DND-41 (cell line): ENCODE data around the gene RYR3.

Experiments
- EZH2 ChIP-seq: IDR thresholded peaks from 3 replicates; pipeline ENCODE4 v1.6.1; 2012; ENCODE audit warnings: borderline replicate concordance, low read depth, mild to moderate bottlenecking, moderate library complexity, low read length, inconsistent platforms; ENCODE audit not compliant: severe bottlenecking
- TF ChIP-seq, protein P1 (sequence below): IDR thresholded peaks from 2 replicates; pipeline ENCODE4 v1.5.1; 2012; ENCODE audit warnings: borderline replicate concordance, low read length, moderate library complexity, mild to moderate bottlenecking; ENCODE audit not compliant: poor library complexity, severe bottlenecking; ENCODE audit errors: extremely low read depth

DNA sequence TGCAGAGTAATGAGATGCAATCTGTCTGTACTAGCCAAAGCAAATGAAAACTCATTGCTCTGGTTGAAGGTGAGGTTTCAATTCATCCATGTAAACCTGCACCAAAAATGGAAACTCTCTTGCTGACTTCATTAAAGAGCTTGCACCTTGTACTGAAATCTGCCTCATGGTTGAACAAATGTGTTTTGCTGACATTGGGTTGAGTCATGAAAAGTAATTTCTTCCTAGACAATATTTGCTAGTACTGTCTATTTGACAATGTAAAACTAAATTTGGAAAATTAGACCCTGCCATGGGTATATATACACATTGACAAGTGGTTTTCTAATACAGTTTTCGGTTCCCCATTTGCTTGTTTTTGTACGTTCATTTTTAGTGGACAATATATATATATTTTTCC is 33.3 kb downstream of the RYR3 start:
- TF ChIP-seq EZH2 = no peak
- TF ChIP-seq, protein P1, sequence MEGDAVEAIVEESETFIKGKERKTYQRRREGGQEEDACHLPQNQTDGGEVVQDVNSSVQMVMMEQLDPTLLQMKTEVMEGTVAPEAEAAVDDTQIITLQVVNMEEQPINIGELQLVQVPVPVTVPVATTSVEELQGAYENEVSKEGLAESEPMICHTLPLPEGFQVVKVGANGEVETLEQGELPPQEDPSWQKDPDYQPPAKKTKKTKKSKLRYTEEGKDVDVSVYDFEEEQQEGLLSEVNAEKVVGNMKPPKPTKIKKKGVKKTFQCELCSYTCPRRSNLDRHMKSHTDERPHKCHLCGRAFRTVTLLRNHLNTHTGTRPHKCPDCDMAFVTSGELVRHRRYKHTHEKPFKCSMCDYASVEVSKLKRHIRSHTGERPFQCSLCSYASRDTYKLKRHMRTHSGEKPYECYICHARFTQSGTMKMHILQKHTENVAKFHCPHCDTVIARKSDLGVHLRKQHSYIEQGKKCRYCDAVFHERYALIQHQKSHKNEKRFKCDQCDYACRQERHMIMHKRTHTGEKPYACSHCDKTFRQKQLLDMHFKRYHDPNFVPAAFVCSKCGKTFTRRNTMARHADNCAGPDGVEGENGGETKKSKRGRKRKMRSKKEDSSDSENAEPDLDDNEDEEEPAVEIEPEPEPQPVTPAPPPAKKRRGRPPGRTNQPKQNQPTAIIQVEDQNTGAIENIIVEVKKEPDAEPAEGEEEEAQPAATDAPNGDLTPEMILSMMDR = no peak
